SK-N-SH (cell line): ENCODE results near the gene WDR64. TPM values are rescaled to one million over a fixed set of nuclear protein-coding genes. Genes with fewer than 3 reads are reported as not detected.

Experiments
- CTCF ChIA-PET: fragments of 300-600, 350-600 bp; formaldehyde crosslinking; extraction: SDS; loops from one replicate; lab custom pipeline; 2021; lab: Yijun Ruan, JAX
- POLR2A ChIA-PET: fragments of 350-600 bp; sonication (Branson Sonifier 250); formaldehyde crosslinking; extraction: SDS; loops from one replicate; lab custom pipeline; 2020; ENCODE audit warnings: antibody characterized with exemption, inconsistent platforms; lab: Yijun Ruan, JAX
- DNase-seq: peaks from one replicate; pipeline ENCODE4 v3.0.0; 2012
- H2AFZ ChIP-seq: fragments of 200-600 bp; sonication (generic); 2 replicates; pipeline ENCODE4 v1.8.1; 2016; ENCODE audit warnings: antibody characterized with exemption, mild to moderate bottlenecking, low read depth
- H3F3A ChIP-seq: fragments of 200-600 bp; sonication (generic); replicated peaks from 2 replicates; pipeline ENCODE3; 2016; ENCODE audit warnings: antibody characterized with exemption, mild to moderate bottlenecking; ENCODE audit not compliant: insufficient read depth
- H3K27ac ChIP-seq, 2 experiments: fragments of 200-500 bp in 1 of 2; fragments of 200-600 bp in 1 of 2; sonication (Bioruptor generic) in 1 of 2; sonication (generic), shearing (Covaris generic) in 1 of 2; 2 replicates each; pipeline versions ENCODE4 v1.5.1 to v1.6.1; 2014 to 2016; ENCODE audit warnings: low read depth in 2 of 2, inconsistent platforms in 1 of 2, low read length in 1 of 2, mild to moderate bottlenecking in 1 of 2, mixed read lengths in 1 of 2
- H3K27me3 ChIP-seq: fragments of 200-600 bp; sonication (generic), shearing (Covaris generic); 2 replicates; pipeline ENCODE4 v1.6.1; 2016; ENCODE audit warnings: mixed run types; ENCODE audit not compliant: insufficient read depth
- H3K36me3 ChIP-seq, 2 experiments: fragments of 200-500 bp in 1 of 2; fragments of 200-600 bp in 1 of 2; sonication (Bioruptor generic) in 1 of 2; sonication (generic) in 1 of 2; replicated peaks in 1 of 2; 2 replicates each; pipeline versions ENCODE3 to v1.5.1; 2014 to 2016; ENCODE audit warnings: low read length in 1 of 2, mild to moderate bottlenecking in 1 of 2; ENCODE audit not compliant: insufficient read depth in 2 of 2, control insufficient read depth in 1 of 2
- H3K4me1 ChIP-seq, 2 experiments: fragments of 200-500 bp in 1 of 2; fragments of 200-600 bp in 1 of 2; sonication (Bioruptor generic) in 1 of 2; sonication (generic), shearing (Covaris generic) in 1 of 2; 2 replicates each; pipeline versions ENCODE4 v1.5.1 to v1.6.1; 2014 to 2016; ENCODE audit warnings: low read depth in 1 of 2, low read length in 1 of 2, mixed run types in 1 of 2; ENCODE audit not compliant: insufficient read depth in 2 of 2, control insufficient read depth in 1 of 2
- H3K4me2 ChIP-seq: fragments of 200-600 bp; sonication (generic), shearing (Covaris generic); 2 replicates; pipeline ENCODE4 v1.6.1; 2017; ENCODE audit warnings: mixed run types
- H3K4me3 ChIP-seq, 2 experiments: fragments of 200-500 bp in 1 of 2; fragments of 200-600 bp in 1 of 2; sonication (Bioruptor generic) in 1 of 2; sonication (generic), shearing (Covaris generic) in 1 of 2; 2 replicates each; pipeline versions ENCODE4 v1.5.1 to v1.8.1; 2014 to 2016; ENCODE audit warnings: low read depth in 2 of 2, inconsistent platforms in 1 of 2, low read length in 1 of 2, mild to moderate bottlenecking in 1 of 2, mixed read lengths in 1 of 2, moderate library complexity in 1 of 2
- H3K79me2 ChIP-seq: fragments of 200-600 bp; sonication (generic); 2 replicates; pipeline ENCODE4 v1.8.1; 2017; ENCODE audit warnings: mild to moderate bottlenecking; ENCODE audit not compliant: insufficient read depth
- H3K9ac ChIP-seq: fragments of 200-600 bp; sonication (generic); 2 replicates; pipeline ENCODE4 v1.6.1; 2017; ENCODE audit warnings: mixed run types
- H3K9me2 ChIP-seq: fragments of 200-600 bp; sonication (generic); 2 replicates; pipeline ENCODE4 v1.6.1; 2017; ENCODE audit warnings: mixed run types
- H3K9me3 ChIP-seq: fragments of 200-600 bp; sonication (generic); 2 replicates; pipeline ENCODE4 v1.6.1; 2017; ENCODE audit warnings: mixed run types, mild to moderate bottlenecking, moderate library complexity
- H4K20me1 ChIP-seq: fragments of 200-600 bp; sonication (generic); 2 replicates; pipeline ENCODE4 v1.6.1; 2017; ENCODE audit warnings: mild to moderate bottlenecking, mixed run types; ENCODE audit not compliant: insufficient read depth
- CHD2 ChIP-seq: fragments of 150-350 bp; IDR thresholded peaks from 2 replicates; pipeline ENCODE4 v1.6.1; 2018; ENCODE audit warnings: low read length; ENCODE audit not compliant: partially characterized antibody
- EP300 ChIP-seq, 2 experiments: IDR thresholded peaks; 2 replicates each; pipeline versions ENCODE4 v1.4.0 to v1.6.1; 2012; ENCODE audit warnings: borderline replicate concordance in 1 of 2, low read depth in 1 of 2, low read length in 1 of 2
- EZH2phosphoT487 ChIP-seq: fragments of 200-600 bp; sonication (generic); IDR thresholded peaks from 2 replicates; pipeline ENCODE4 v1.6.1; 2017; ENCODE audit warnings: low read depth, mixed run types, mild to moderate bottlenecking, antibody characterized with exemption, moderate library complexity, borderline replicate concordance
- FOXM1 ChIP-seq: IDR thresholded peaks from 2 replicates; pipeline ENCODE4 v1.4.0; 2012; ENCODE audit warnings: low read depth, mild to moderate bottlenecking
- GABPA ChIP-seq: IDR thresholded peaks from 2 replicates; pipeline ENCODE4 v1.4.0; 2012; ENCODE audit warnings: low read depth, mild to moderate bottlenecking
- GATA2 ChIP-seq: sonication (generic); formaldehyde crosslinking; IDR thresholded peaks from 2 replicates; pipeline ENCODE4 v1.5.0; 2020; ENCODE audit warnings: mild to moderate bottlenecking, missing genetic modification reagents
- POLR2AphosphoS5 ChIP-seq: IDR thresholded peaks from 2 replicates; pipeline ENCODE4 v1.6.1; 2012; ENCODE audit warnings: low read depth, low read length
- RCOR1 ChIP-seq: fragments of 150-350 bp; IDR thresholded peaks from 2 replicates; pipeline ENCODE4 v1.6.1; 2017; ENCODE audit warnings: antibody characterized with exemption, low read length
- RXRA ChIP-seq: IDR thresholded peaks from 2 replicates; pipeline ENCODE4 v1.4.0; 2012; ENCODE audit warnings: low read depth, mild to moderate bottlenecking, borderline replicate concordance
- TCF12 ChIP-seq: IDR thresholded peaks from 2 replicates; pipeline ENCODE4 v1.4.0; 2012
- WGBS: methylation state at CpG from one replicate; pipeline ENCODE4 v1.1.6; 2017; ENCODE audit warnings: low lambda C conversion rate; 5-methylcytosine and 5-hydroxymethylcytosine counted together
- polyA plus RNA-seq, 3 experiments: library from polyadenylated mRNA; depleted of rRNA; stranded (reverse); fragments of >200 nt; gene quantifications; 2 replicates each; pipeline ENCODE4 v1.2.3, GENCODE V29; 2012
- TF ChIP-seq, protein P1 (sequence below): fragments of 150-350 bp; IDR thresholded peaks from 2 replicates; pipeline ENCODE4 v1.6.1; 2017; ENCODE audit warnings: antibody characterized with exemption, low read length, low read depth, borderline replicate concordance
- TF ChIP-seq, protein P2 (sequence below): IDR thresholded peaks from 2 replicates; pipeline ENCODE4 v1.4.0; 2012; ENCODE audit warnings: low read depth
- TF ChIP-seq, protein P3 (sequence below): IDR thresholded peaks from 2 replicates; pipeline ENCODE4 v1.4.0; 2012; ENCODE audit warnings: low read depth, borderline replicate concordance

Gene WDR64
- polyA plus RNA-seq, 1 of the 3 experiments (the other 2 are of a cell fraction): not detected

DNA sequence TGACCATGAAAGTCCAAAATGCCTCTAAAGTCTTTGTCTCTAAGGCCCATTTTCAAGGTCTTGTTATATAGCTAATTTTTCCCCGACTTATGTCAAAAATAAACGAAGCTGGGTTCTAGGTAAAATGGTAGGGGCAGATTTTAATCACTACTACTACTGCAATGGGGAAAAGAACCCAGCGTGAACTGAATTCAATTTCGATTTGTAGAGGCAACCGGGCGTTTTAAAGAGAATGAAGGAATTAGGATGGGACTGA, 195.4 kb downstream of the WDR64 start:
- DNase-seq: no peak
- no peaks in the 10 kb centered on the region for H3K27me3 ChIP-seq
- no peaks in the 10 kb centered on the region for H3F3A ChIP-seq
- no peak for TF ChIP-seq FOXM1
- TF ChIP-seq TCF12: no peak
- TF ChIP-seq CHD2: no peak
- no peak for TF ChIP-seq EZH2phosphoT487
- TF ChIP-seq, protein P1, sequence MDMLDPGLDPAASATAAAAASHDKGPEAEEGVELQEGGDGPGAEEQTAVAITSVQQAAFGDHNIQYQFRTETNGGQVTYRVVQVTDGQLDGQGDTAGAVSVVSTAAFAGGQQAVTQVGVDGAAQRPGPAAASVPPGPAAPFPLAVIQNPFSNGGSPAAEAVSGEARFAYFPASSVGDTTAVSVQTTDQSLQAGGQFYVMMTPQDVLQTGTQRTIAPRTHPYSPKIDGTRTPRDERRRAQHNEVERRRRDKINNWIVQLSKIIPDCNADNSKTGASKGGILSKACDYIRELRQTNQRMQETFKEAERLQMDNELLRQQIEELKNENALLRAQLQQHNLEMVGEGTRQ: no peak
- TF ChIP-seq, protein P2, sequence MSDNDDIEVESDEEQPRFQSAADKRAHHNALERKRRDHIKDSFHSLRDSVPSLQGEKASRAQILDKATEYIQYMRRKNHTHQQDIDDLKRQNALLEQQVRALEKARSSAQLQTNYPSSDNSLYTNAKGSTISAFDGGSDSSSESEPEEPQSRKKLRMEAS: no peak
- TF ChIP-seq RXRA: no peak
- no peak for TF ChIP-seq RCOR1
- no peak for TF ChIP-seq GABPA
- no peak for TF ChIP-seq GATA2 (CRISPR knock-in tag)
- no peak for TF ChIP-seq EP300 (IDR thresholded peaks at IDR 0.05; ENCODE audit: borderline replicate concordance in 1 of 2, low read depth in 1 of 2, low read length in 1 of 2)
- TF ChIP-seq, protein P3, sequence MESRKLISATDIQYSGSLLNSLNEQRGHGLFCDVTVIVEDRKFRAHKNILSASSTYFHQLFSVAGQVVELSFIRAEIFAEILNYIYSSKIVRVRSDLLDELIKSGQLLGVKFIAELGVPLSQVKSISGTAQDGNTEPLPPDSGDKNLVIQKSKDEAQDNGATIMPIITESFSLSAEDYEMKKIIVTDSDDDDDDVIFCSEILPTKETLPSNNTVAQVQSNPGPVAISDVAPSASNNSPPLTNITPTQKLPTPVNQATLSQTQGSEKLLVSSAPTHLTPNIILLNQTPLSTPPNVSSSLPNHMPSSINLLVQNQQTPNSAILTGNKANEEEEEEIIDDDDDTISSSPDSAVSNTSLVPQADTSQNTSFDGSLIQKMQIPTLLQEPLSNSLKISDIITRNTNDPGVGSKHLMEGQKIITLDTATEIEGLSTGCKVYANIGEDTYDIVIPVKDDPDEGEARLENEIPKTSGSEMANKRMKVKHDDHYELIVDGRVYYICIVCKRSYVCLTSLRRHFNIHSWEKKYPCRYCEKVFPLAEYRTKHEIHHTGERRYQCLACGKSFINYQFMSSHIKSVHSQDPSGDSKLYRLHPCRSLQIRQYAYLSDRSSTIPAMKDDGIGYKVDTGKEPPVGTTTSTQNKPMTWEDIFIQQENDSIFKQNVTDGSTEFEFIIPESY: no peak
- TF ChIP-seq POLR2AphosphoS5: no peak
- H3K9me3 ChIP-seq: no peaks in the 10 kb centered on the region
- POLR2A ChIA-PET: no interaction called here
- H3K4me2 ChIP-seq: peak overlapping the region; percentile 97
- peak overlapping the region; percentile 96 to 99 for H3K4me3 ChIP-seq
- CTCF ChIA-PET: interaction anchor here (0.6 to 5.6 kb wide), 12 partner anchors 8 to 959 kb away, joined by 3 to 36 read pairs (median 3); no protein-coding TSS in a partner anchor
- 12% methylated on average over 6 of the region's 6 CpGs for WGBS
- peaks cover 0 to 17% of the 10 kb centered on the region in 2 experiments; a peak in 2 of 4 replicates for H3K4me1 ChIP-seq
- H3K79me2 ChIP-seq: peaks cover 12% of the 10 kb centered on the region
- H4K20me1 ChIP-seq: no peaks in the 10 kb centered on the region
- H2AFZ ChIP-seq: peak overlapping the region; percentile 97
- peak overlapping the region; percentile 98 to 100 for H3K27ac ChIP-seq
- peaks cover 4 to 6% of the 10 kb centered on the region in 2 experiments for H3K36me3 ChIP-seq
- no peaks in the 10 kb centered on the region for H3K9me2 ChIP-seq
- H3K9ac ChIP-seq: peak overlapping the region; percentile 85; the same call in 1 of the 2 replicates
